CD4-positive, alpha-beta T cell (primary cell): ENCODE results near the gene MAP3K4. TPM values are rescaled to one million over a fixed set of nuclear protein-coding genes. Genes with fewer than 3 reads are reported as not detected.

Experiments used
- ATAC-seq: fragments of 200-7000 bp; cut with Tn5 transposase; one replicate; pipeline ENCODE4 v1.10.0; 2022; ENCODE audit warnings: mild to moderate bottlenecking; ENCODE audit not compliant: poor library complexity
- CTCF ChIA-PET: fragments of 350-600 bp; sonication (Branson Sonifier 250); formaldehyde crosslinking; loops from one replicate; lab custom pipeline; 2021; ENCODE audit warnings: antibody characterized with exemption, inconsistent platforms; lab: Charles Lee
- POLR2A ChIA-PET: fragments of 350-600 bp; sonication (Branson Sonifier 250); formaldehyde crosslinking; loops from one replicate; lab custom pipeline; 2021; ENCODE audit warnings: antibody characterized with exemption, inconsistent platforms; lab: Charles Lee
- DNase-seq, 14 experiments: peaks; one replicate each; pipeline ENCODE4 v3.0.0-alpha.2; 2013 to 2020; ENCODE audit warnings: mixed read lengths in 2 of 14
- H3K27ac ChIP-seq, 2 donors: one replicate each; pipeline versions ENCODE4 v1.5.1 to v1.7.0; 2013; ENCODE audit warnings: low read length in 2 of 2, low read depth in 1 of 2, mild to moderate bottlenecking in 1 of 2
- H3K27me3 ChIP-seq, 2 experiments: 1 replicate in 1 of 2; 2 replicates in 1 of 2; pipeline versions ENCODE4 v1.6.1 to v1.7.0; 2013; ENCODE audit warnings: low read length in 2 of 2, control low read depth in 1 of 2, mild to moderate bottlenecking in 1 of 2, moderate library complexity in 1 of 2; ENCODE audit not compliant: insufficient read depth in 2 of 2, control insufficient read depth in 1 of 2
- H3K36me3 ChIP-seq: one replicate; pipeline ENCODE4 v1.6.1; 2013; ENCODE audit warnings: low read length, control low read depth; ENCODE audit not compliant: insufficient read depth
- H3K4me1 ChIP-seq: one replicate; pipeline ENCODE4 v1.6.1; 2013; ENCODE audit warnings: low read length, control low read depth; ENCODE audit not compliant: insufficient read depth
- H3K4me3 ChIP-seq: one replicate; pipeline ENCODE4 v1.5.1; 2013; ENCODE audit warnings: mild to moderate bottlenecking, low read length, moderate library complexity
- H3K9me3 ChIP-seq, 2 experiments: 1 replicate in 1 of 2; 2 replicates in 1 of 2; pipeline versions ENCODE4 v1.6.1 to v1.7.0; 2013; ENCODE audit warnings: low read length in 2 of 2, mild to moderate bottlenecking in 2 of 2, control low read depth in 1 of 2, moderate library complexity in 1 of 2; ENCODE audit not compliant: control insufficient read depth in 1 of 2, insufficient read depth in 1 of 2
- H3K27ac Mint-ChIP-seq: one replicate; pipeline ENCODE4 v1.8.0; 2020; ENCODE audit warnings: mixed read lengths
- H3K27me3 Mint-ChIP-seq: one replicate; pipeline ENCODE4 v1.8.0; 2021; ENCODE audit warnings: mixed read lengths
- H3K36me3 Mint-ChIP-seq: one replicate; pipeline ENCODE4 v1.8.0; 2021; ENCODE audit warnings: low read depth, mixed read lengths
- H3K4me1 Mint-ChIP-seq: one replicate; pipeline ENCODE4 v1.8.0; 2021; ENCODE audit warnings: low read depth, mixed read lengths
- H3K4me3 Mint-ChIP-seq: one replicate; pipeline ENCODE4 v1.8.0; 2020; ENCODE audit warnings: mild to moderate bottlenecking, mixed read lengths
- H3K9me3 Mint-ChIP-seq: one replicate; pipeline ENCODE4 v1.8.0; 2020; ENCODE audit warnings: mixed read lengths
- intact Hi-C, 2 experiments: fragments of 100-400 bp; cut with DNase I in 1 of 2; cut with micrococcal nuclease in 1 of 2; formaldehyde crosslinking; loops; one replicate each; pipeline versions ENCODE4 v1.15.1 to v1.9.0; 2023 to 2025; cut with DNase I, micrococcal nuclease
- total RNA-seq, 174 experiments: library from RNA in 2 of 174; stranded (reverse) in 2 of 174; gene quantifications; one replicate each; pipeline ENCODE4 v1.2.3 and lab custom pipeline; 2021 to 2026
- TF ChIP-seq, protein P1 (sequence below): fragments of 200-600 bp; IDR thresholded peaks from one replicate; pipeline ENCODE4 v1.8.0; 2022; ENCODE audit warnings: antibody characterized with exemption, mild to moderate bottlenecking

The MAP3K4 gene
- total RNA-seq, 2 experiments from 2014 or later, result 75.5 to 80.3 TPM

- H3K4me1 ChIP-seq, result no peaks in the 10 kb centered on the region
- intact Hi-C loops, result no loop called here
- DNase-seq, result peak in 2 of 14 experiments; percentile 35 to 58
- no peak overlapping the region for H3K27ac ChIP-seq
- no peak overlapping the region for H3K4me3 ChIP-seq
- ChIA-PET CTCF (interaction anchor here (1.4 kb wide), 1 partner anchor 235 kb away, joined by 3 read pairs; no protein-coding TSS in a partner anchor), POLR2A (no interaction called here)
- H3K27me3 ChIP-seq, result no peaks in the 10 kb centered on the region
- no peaks in the 10 kb centered on the region for H3K9me3 ChIP-seq
- Mint-ChIP-seq H3K36me3 (peaks cover 6% of the 10 kb centered on the region), H3K4me3 (no peak overlapping the region), H3K27me3 (no peaks in the 10 kb centered on the region), H3K4me1 (no peaks in the 10 kb centered on the region), H3K9me3 (no peaks in the 10 kb centered on the region), H3K27ac (no peak overlapping the region)
- H3K36me3 ChIP-seq, result peaks cover 10% of the 10 kb centered on the region
- ATAC-seq, result no peak
- TF ChIP-seq, protein P1, sequence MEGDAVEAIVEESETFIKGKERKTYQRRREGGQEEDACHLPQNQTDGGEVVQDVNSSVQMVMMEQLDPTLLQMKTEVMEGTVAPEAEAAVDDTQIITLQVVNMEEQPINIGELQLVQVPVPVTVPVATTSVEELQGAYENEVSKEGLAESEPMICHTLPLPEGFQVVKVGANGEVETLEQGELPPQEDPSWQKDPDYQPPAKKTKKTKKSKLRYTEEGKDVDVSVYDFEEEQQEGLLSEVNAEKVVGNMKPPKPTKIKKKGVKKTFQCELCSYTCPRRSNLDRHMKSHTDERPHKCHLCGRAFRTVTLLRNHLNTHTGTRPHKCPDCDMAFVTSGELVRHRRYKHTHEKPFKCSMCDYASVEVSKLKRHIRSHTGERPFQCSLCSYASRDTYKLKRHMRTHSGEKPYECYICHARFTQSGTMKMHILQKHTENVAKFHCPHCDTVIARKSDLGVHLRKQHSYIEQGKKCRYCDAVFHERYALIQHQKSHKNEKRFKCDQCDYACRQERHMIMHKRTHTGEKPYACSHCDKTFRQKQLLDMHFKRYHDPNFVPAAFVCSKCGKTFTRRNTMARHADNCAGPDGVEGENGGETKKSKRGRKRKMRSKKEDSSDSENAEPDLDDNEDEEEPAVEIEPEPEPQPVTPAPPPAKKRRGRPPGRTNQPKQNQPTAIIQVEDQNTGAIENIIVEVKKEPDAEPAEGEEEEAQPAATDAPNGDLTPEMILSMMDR, result no peak
Observed at GRCh38 chr6:161135695-161136591, 144.4 kb downstream of the MAP3K4 start.

DNA sequence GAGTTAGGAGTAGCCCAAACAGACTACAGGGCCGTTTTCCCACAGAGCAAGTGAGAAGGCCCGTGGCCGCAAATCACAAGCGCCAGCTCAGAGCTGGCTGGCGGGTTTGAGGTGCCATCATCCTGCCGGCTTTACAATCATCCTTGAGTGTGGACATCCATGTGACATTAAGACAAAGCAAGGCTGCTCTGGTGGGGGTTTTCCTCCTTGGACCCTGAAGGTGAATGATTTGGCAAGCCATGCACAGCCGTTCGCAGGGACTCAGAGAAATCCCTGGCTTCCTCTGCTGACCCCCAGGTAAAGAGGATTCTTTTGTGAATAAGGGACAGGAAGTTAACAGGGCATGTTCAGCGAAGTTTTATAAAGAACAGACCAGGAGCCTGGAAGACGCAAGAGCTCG is 145.1 kb downstream of the MAP3K4 start:
- Mint-ChIP-seq H3K4me1 (no peaks in the 10 kb centered on the region), H3K4me3 (no peak overlapping the region), H3K9me3 (no peaks in the 10 kb centered on the region), H3K27ac (no peak overlapping the region), H3K27me3 (no peaks in the 10 kb centered on the region), H3K36me3 (peaks cover 6% of the 10 kb centered on the region)
- no peaks in the 10 kb centered on the region for H3K4me1 ChIP-seq
- TF ChIP-seq, protein P1, result no peak
- H3K27ac ChIP-seq, result no peak overlapping the region
- no peak overlapping the region for H3K4me3 ChIP-seq
- H3K27me3 ChIP-seq, result no peaks in the 10 kb centered on the region
- ChIA-PET POLR2A (no interaction called here), CTCF (no interaction called here)
- ATAC-seq (no peak), DNase-seq (no peak)
- no peaks in the 10 kb centered on the region for H3K9me3 ChIP-seq
- peaks cover 10% of the 10 kb centered on the region for H3K36me3 ChIP-seq
- intact Hi-C loops, result no loop called here

GRCh38 chr6:161137320-161137719 is 145.8 kb downstream of the MAP3K4 start:
- Histone ChIP-seq H3K4me1 (no peaks in the 10 kb centered on the region), H3K27me3 (no peaks in the 10 kb centered on the region), H3K27ac (no peak overlapping the region), H3K4me3 (no peak overlapping the region), H3K9me3 (no peaks in the 10 kb centered on the region), H3K36me3 (peaks cover 10% of the 10 kb centered on the region)
- DNase-seq (no peak), ATAC-seq (no peak)
- no peaks in the 10 kb centered on the region for H3K27me3 Mint-ChIP-seq
- TF ChIP-seq, protein P1, result no peak
- intact Hi-C loops, result no loop called here
- H3K9me3 Mint-ChIP-seq, result no peaks in the 10 kb centered on the region
- no peak overlapping the region for H3K4me3 Mint-ChIP-seq
- no peak overlapping the region for H3K27ac Mint-ChIP-seq
- CTCF ChIA-PET, result interaction anchor here (1.3 kb wide), 1 partner anchor 234 kb away, joined by 3 read pairs; no protein-coding TSS in a partner anchor
- POLR2A ChIA-PET, result no interaction called here
- H3K36me3 Mint-ChIP-seq, result peaks cover 6% of the 10 kb centered on the region
- H3K4me1 Mint-ChIP-seq, result no peaks in the 10 kb centered on the region
